MV-4-11 (cell line): Measurements from ENCODE around the gene MXD4.
A peak's percentile ranks its signal among the peaks of the same experiment; 100 is the strongest.

ENCODE experiments used
- DNase-seq: peaks from one replicate; lab custom pipeline; 2025; lab: John Stamatoyannopoulos, UW

MXD4 gene

GRCh38 chr4:2261853-2262144 is at the start of gene MXD4:
Gene MXD4 (minus strand): TSS chr4:2262109. CDS start chr4:2261980, 129 bp downstream.
- no peak for DNase-seq

- DNase-seq, result peak; percentile 67
These were observed 45.0 kb upstream of the MXD4 start for GRCh38 chr4:2306773-2307410.

- peak; percentile 94 for DNase-seq
These were observed 44.0 kb upstream of the MXD4 start for GRCh38 chr4:2305766-2306501.

GRCh38 chr4:2304877-2305561 is 43.1 kb upstream of the MXD4 start:
- DNase-seq, result no peak

GRCh38 chr4:2304321-2304876 is 42.5 kb upstream of the MXD4 start:
- DNase-seq, result no peak

- DNase-seq, result no peak
These were observed 41.9 kb upstream of the MXD4 start for GRCh38 chr4:2303686-2304320.

GRCh38 chr4:2303121-2303685 is 41.3 kb upstream of the MXD4 start:
- DNase-seq, result no peak

- no peak for DNase-seq
These were observed 40.6 kb upstream of the MXD4 start for GRCh38 chr4:2302387-2303119.

GRCh38 chr4:2301806-2302205 is 39.9 kb upstream of the MXD4 start:
- no peak for DNase-seq

- no peak for DNase-seq
These were observed 39.3 kb upstream of the MXD4 start for GRCh38 chr4:2301225-2301642.

GRCh38 chr4:2300431-2301224 is 38.7 kb upstream of the MXD4 start:
- DNase-seq, result no peak

- no peak for DNase-seq
These were observed 37.9 kb upstream of the MXD4 start for GRCh38 chr4:2299794-2300193.

- DNase-seq, result no peak
These were observed 36.7 kb upstream of the MXD4 start for GRCh38 chr4:2298532-2298991.

- no peak for DNase-seq
These were observed 36.0 kb upstream of the MXD4 start for GRCh38 chr4:2297606-2298531.

- no peak for DNase-seq
These were observed 35.0 kb upstream of the MXD4 start for GRCh38 chr4:2296631-2297601.

- DNase-seq, result peak; percentile 49
These were observed 34.1 kb upstream of the MXD4 start for GRCh38 chr4:2295900-2296442.

GRCh38 chr4:2295500-2295899 is 33.6 kb upstream of the MXD4 start:
- no peak for DNase-seq

- DNase-seq, result no peak
These were observed 30.8 kb upstream of the MXD4 start for GRCh38 chr4:2292646-2293108.
